Cardiac muscle cell (in vitro differentiated cells and primary cell): ENCODE data around the gene TRPC4AP. TPM values are rescaled to one million over a fixed set of nuclear protein-coding genes. Genes with fewer than 3 reads are reported as not detected.

ENCODE experiments used
- DNase-seq, 2 donors: peaks; one replicate each; pipeline versions ENCODE4 v3.0.0 to v3.0.0-alpha.2; 2010 to 2017; ENCODE audit warnings: low read depth in 1 of 2, low spot score in 1 of 2
- H3K27ac ChIP-seq: fragments of 200-600 bp; sonication (generic); 2 replicates; pipeline ENCODE4 v1.5.1; 2016
- H3K27me3 ChIP-seq: fragments of 200-600 bp; sonication (generic); 2 replicates; pipeline ENCODE4 v1.6.0; 2016; ENCODE audit warnings: control low read depth
- H3K36me3 ChIP-seq: fragments of 200-600 bp; sonication (generic); 2 replicates; pipeline ENCODE4 v1.5.1; 2016; ENCODE audit warnings: control low read depth
- H3K4me1 ChIP-seq: fragments of 200-600 bp; sonication (generic); 2 replicates; pipeline ENCODE4 v1.8.1; 2017; ENCODE audit warnings: low read depth, mild to moderate bottlenecking, mixed run types
- H3K4me3 ChIP-seq: fragments of 200-600 bp; sonication (generic); 2 replicates; pipeline ENCODE4 v1.5.1; 2016; ENCODE audit warnings: mild to moderate bottlenecking
- H3K9me3 ChIP-seq: fragments of 200-600 bp; sonication (generic); 2 replicates; pipeline ENCODE4 v1.5.1; 2017; ENCODE audit warnings: low read depth, mild to moderate bottlenecking, control low read depth
- polyA plus RNA-seq: library from polyadenylated mRNA; unstranded; fragments of >200 nt; fragmentation: Nextera tagmentation; extraction: Ambion mirVana; gene quantifications from 2 replicates; pipeline ENCODE4 v1.2.1, GENCODE V29; 2016
- total RNA-seq: library from RNA; depleted of rRNA; stranded (reverse); fragments of >200 nt; gene quantifications from 2 replicates; pipeline ENCODE4 v1.2.3, GENCODE V29; 2016
- TF ChIP-seq, protein P1 (sequence below): IDR thresholded peaks from 2 replicates; pipeline ENCODE4 v1.5.1; 2012; ENCODE audit warnings: low read depth, mild to moderate bottlenecking, low read length

Gene TRPC4AP, protein sequence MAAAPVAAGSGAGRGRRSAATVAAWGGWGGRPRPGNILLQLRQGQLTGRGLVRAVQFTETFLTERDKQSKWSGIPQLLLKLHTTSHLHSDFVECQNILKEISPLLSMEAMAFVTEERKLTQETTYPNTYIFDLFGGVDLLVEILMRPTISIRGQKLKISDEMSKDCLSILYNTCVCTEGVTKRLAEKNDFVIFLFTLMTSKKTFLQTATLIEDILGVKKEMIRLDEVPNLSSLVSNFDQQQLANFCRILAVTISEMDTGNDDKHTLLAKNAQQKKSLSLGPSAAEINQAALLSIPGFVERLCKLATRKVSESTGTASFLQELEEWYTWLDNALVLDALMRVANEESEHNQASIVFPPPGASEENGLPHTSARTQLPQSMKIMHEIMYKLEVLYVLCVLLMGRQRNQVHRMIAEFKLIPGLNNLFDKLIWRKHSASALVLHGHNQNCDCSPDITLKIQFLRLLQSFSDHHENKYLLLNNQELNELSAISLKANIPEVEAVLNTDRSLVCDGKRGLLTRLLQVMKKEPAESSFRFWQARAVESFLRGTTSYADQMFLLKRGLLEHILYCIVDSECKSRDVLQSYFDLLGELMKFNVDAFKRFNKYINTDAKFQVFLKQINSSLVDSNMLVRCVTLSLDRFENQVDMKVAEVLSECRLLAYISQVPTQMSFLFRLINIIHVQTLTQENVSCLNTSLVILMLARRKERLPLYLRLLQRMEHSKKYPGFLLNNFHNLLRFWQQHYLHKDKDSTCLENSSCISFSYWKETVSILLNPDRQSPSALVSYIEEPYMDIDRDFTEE
- total RNA-seq (113 and 120 TPM in 2 replicates), polyA plus RNA-seq (123 and 131 TPM in 2 replicates)

DNA sequence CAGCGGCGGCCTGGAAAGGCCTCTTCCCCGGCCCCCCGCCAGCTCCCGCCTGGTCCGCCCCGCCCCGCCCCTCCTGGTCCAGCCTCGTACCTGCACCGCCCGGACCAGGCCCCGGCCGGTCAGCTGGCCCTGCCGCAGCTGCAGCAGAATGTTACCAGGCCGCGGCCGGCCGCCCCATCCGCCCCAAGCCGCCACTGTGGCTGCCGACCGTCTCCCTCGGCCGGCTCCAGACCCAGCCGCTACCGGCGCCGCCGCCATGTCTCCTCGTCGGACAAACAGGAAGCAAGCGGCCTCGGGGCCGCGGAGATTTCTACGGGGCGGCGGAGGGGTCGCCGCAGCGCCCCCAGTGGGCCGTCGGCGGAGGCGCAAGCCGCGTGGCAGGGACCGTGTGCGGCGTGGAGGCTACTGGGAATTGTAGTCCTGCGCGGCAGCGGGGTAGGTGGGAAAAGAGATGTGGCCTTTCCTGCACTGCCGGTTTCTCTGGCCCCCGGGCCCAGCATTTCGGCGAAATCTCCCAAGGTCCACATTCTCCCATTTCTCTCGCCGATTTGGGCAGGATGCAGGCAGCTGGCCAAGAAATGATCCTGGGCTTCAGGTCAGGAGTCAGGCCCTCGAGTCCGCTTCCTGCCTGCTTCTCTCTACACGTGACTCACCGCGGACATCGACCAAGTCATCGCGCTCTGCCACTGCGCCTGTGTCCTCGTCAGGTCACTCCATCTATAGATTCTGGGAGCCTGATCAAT, at the start of gene TRPC4AP:
Gene TRPC4AP, minus strand, starts transcription at position 284 of the 743 bp plus-strand sequence. Its CDS starts 26 bp downstream, at position 258.
- Histone ChIP-seq H3K4me3 (peak within 1 kb of the TSS; percentile 71), H3K27ac (peak within 1 kb of the TSS; percentile 92), H3K9me3 (no peaks in the 10 kb centered on the region), H3K27me3 (no peaks in the 10 kb centered on the region), H3K36me3 (no peaks in the 10 kb centered on the region), H3K4me1 (peaks cover 6% of the 10 kb centered on the region)
- TF ChIP-seq, protein P1, sequence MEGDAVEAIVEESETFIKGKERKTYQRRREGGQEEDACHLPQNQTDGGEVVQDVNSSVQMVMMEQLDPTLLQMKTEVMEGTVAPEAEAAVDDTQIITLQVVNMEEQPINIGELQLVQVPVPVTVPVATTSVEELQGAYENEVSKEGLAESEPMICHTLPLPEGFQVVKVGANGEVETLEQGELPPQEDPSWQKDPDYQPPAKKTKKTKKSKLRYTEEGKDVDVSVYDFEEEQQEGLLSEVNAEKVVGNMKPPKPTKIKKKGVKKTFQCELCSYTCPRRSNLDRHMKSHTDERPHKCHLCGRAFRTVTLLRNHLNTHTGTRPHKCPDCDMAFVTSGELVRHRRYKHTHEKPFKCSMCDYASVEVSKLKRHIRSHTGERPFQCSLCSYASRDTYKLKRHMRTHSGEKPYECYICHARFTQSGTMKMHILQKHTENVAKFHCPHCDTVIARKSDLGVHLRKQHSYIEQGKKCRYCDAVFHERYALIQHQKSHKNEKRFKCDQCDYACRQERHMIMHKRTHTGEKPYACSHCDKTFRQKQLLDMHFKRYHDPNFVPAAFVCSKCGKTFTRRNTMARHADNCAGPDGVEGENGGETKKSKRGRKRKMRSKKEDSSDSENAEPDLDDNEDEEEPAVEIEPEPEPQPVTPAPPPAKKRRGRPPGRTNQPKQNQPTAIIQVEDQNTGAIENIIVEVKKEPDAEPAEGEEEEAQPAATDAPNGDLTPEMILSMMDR, result peak; percentile 96
- DNase-seq, result peak; percentile 92 to 94

DNA sequence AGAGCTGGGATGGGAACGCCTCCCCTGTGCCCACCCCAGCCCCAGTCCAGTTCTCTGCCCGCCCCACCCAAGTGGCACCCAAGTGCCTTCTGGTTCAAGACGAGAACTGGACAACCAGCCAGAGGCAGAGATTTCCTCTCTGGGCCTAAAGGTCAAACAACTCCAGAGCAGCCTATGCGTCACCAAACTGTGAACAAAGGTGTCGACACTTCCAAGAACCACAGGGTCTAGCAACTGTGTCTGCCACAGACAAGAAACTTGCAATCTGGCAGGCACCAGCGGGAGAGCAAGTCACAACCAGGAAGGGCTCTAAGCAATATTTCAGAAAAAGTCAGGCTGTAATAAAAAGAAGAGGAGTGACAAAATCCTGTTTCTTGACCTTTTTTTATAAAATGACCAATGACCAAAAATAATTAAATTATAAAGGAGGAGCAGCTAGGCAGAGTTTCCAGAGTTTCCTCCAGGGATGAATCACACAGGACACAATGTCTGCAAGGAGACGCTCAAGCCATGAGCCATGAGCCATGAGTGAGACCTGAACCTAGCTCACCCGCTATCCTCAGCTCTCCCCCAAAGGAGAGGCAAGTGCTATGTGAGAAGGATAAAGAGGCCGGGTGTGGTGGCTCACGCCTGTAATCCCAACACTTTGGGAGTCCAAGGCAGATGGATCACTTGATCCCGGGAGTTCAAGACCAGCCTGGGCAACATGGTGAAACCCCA, 43.4 kb upstream of the TRPC4AP start:
- TF ChIP-seq, protein P1, result no peak
- DNase-seq, result peak; percentile 89 to 91
- Histone ChIP-seq H3K36me3 (peaks cover 8% of the 10 kb centered on the region), H3K4me3 (no peak overlapping the region), H3K27me3 (no peaks in the 10 kb centered on the region), H3K4me1 (peaks cover 25% of the 10 kb centered on the region), H3K27ac (peak overlapping the region; percentile 86), H3K9me3 (no peaks in the 10 kb centered on the region)

DNA sequence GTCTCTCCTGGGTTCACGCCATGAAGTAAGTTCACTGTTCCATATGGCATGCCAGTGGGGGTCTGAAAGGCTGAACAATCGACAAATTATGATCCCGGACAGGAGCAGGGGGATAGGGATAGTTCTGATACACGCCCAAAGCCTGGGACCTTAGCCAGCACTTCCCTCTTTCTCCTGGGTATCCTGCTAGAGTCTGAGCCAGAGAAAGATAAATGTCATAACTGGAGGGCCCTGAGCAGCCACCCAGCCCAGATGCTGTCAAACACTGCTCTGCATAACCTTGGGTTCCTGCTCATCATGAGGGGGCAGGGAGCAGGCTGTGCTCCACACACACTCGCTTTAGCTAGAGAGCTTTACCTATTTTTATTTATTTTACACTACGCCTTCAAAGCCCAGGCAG, 42.3 kb upstream of the TRPC4AP start:
- Histone ChIP-seq H3K27me3 (no peaks in the 10 kb centered on the region), H3K4me3 (no peak overlapping the region), H3K27ac (peak overlapping the region; percentile 86), H3K9me3 (no peaks in the 10 kb centered on the region), H3K4me1 (peaks cover 25% of the 10 kb centered on the region), H3K36me3 (peaks cover 18% of the 10 kb centered on the region)
- peak in 1 of 2 donors; percentile 6 for DNase-seq
- TF ChIP-seq, protein P1, result no peak

DNA sequence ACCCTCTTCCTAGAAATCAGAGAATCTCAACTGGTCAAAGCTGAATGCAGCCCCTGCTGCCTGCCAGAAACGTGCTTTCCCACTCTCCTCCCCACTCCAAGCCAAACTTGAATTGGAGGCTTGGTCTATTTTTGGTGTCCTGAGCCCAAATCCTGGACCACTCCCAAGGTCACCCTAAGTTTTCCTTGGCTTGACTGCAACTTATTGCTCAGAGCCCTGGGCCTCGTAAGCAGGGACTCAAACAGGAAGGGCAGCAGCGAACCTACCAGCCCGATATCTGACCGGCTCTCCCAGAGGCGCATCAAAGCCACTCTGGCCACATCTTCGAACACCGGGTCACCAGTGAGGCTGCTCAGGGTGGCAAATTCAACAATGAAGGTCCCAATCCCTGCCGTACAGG, 41.9 kb upstream of the TRPC4AP start:
- H3K27ac ChIP-seq, result peak overlapping the region; percentile 86
- H3K36me3 ChIP-seq, result peaks cover 18% of the 10 kb centered on the region

More for the DNA sequence above, 41.9 kb upstream of the TRPC4AP start:
- no peaks in the 10 kb centered on the region for H3K27me3 ChIP-seq
- TF ChIP-seq, protein P1, result no peak
- peaks cover 25% of the 10 kb centered on the region for H3K4me1 ChIP-seq
- H3K4me3 ChIP-seq, result no peak overlapping the region
- DNase-seq, result peak in 1 of 2 donors; percentile 2
- no peaks in the 10 kb centered on the region for H3K9me3 ChIP-seq
